ENCODE results near the gene B4GALNT2. TPM values are rescaled to one million over a fixed set of nuclear protein-coding genes. Genes with fewer than 3 reads are reported as not detected.

B4GALNT2 gene
- total and polyA plus RNA-seq, 2 of the 13 experiments (the other 11 are each of a cell fraction or from before 2014, with no cell fraction given): not detected

GRCh38 chr17:49183341-49183740, 50.8 kb downstream of the B4GALNT2 start:
- WGBS (ENCODE audit: low lambda C conversion rate): 0% methylated on average over 5 of the region's 5 CpGs
- ChIA-PET CTCF (ENCODE audit: low intra/inter-chr PET ratio, low total read pairs) (no interaction called here), POLR2A (interaction anchor here (1.1 kb wide), 1 partner anchor 9 kb away, joined by 3 read pairs; no protein-coding TSS in a partner anchor)
- in situ Hi-C loops (cut with HindIII; ENCODE audit: extremely low pct_ligation_motif_present, low pct_unique_long_range_greater_than_20kb) (loop anchor here (5.0 kb wide), 1 partner anchor 44 kb away; no protein-coding TSS in a partner anchor), intact Hi-C loops (cut with micrococcal nuclease; ENCODE audit: unreplicated experiment) (no loop called here)
- H3K4me3 ChIP-seq (replicated peaks in 1 of 3; ENCODE audit: insufficient read depth in 1 of 3, low read depth in 2 of 3, low read length in 3 of 3): peak overlapping the region in 1 of 3 experiments; percentile 50; a peak in 1 of 6 replicates
- H3K9ac ChIP-seq (ENCODE audit: insufficient read depth, low read depth, low read length): no peak overlapping the region
- no peak overlapping the region for H2AFZ ChIP-seq (ENCODE audit: low read length)
- FAIRE-seq: no peak
- H3K36me3 ChIP-seq (replicated peaks in 1 of 2; ENCODE audit: control insufficient read depth in 1 of 2, insufficient read depth in 2 of 2, low read length in 2 of 2): no peaks in the 10 kb centered on the region
- no peaks in the 10 kb centered on the region for H4K20me1 ChIP-seq (ENCODE audit: insufficient read depth, low read length)
- no peak for DNase-seq (ENCODE audit: low spot score)
- no peaks in the 10 kb centered on the region for H3K4me1 ChIP-seq (ENCODE audit: insufficient read depth, low read length)
- peak; percentile 72 for ATAC-seq
- H3K79me2 ChIP-seq (ENCODE audit: insufficient read depth, low read length): no peaks in the 10 kb centered on the region
- H3K9me3 ChIP-seq (ENCODE audit: low read length): peaks cover 15% of the 10 kb centered on the region
- no TSS peak for BruUV-seq (replicated peaks)
- no peak overlapping the region for H3K27ac ChIP-seq (ENCODE audit: extremely low read length, insufficient read depth, low read length)
- peak overlapping the region; percentile 48 for H3K4me2 ChIP-seq (ENCODE audit: low read depth, low read length)
- no peaks in the 10 kb centered on the region for H3K27me3 ChIP-seq (ENCODE audit: control insufficient read depth in 1 of 2, insufficient read depth in 2 of 2, low read length in 2 of 2)
- TF ChIP-seq ZNF292 (CRISPR knock-in tag; IDR thresholded peaks at IDR 0.05; ENCODE audit: borderline replicate concordance, low read depth): 0 out of 2 replicates have a peak, but pooled peaks have one; percentile 20
- TF ChIP-seq ZNF768 (CRISPR knock-in tag; IDR thresholded peaks at IDR 0.05): peak; percentile 15; the same call in 1 of the 2 replicates
- TF ChIP-seq ZNF883 (CRISPR knock-in tag; IDR thresholded peaks at IDR 0.05; ENCODE audit: not compliant biosample characterization): no peak
- TF ChIP-seq ZNF34 (CRISPR knock-in tag; IDR thresholded peaks at IDR 0.05; ENCODE audit: borderline replicate concordance): no peak
- no peak for TF ChIP-seq ZNF629 (CRISPR knock-in tag; conservative IDR thresholded peaks at IDR 0.05)
- TF ChIP-seq ZNF24 (IDR thresholded peaks at IDR 0.05): no peak
- no peak for TF ChIP-seq KDM6A (CRISPR knock-in tag; IDR thresholded peaks at IDR 0.05; ENCODE audit: low read depth)
- no peak for TF ChIP-seq U2AF2 (IDR thresholded peaks at IDR 0.05; ENCODE audit: low read depth, low read length)
- TF ChIP-seq IKZF4 (CRISPR knock-in tag; IDR thresholded peaks at IDR 0.05; ENCODE audit: borderline replicate concordance, low read depth, not compliant biosample characterization): no peak
- TF ChIP-seq GABPA (IDR thresholded peaks at IDR 0.05; ENCODE audit: low read depth, low read length): no peak
- TF ChIP-seq GABPA (CRISPR knock-in tag; IDR thresholded peaks at IDR 0.05; ENCODE audit: low read depth): peak; percentile 78
- TF ChIP-seq DRAP1 (CRISPR knock-in tag; IDR thresholded peaks at IDR 0.05): peak; percentile 91
- no peak for TF ChIP-seq HDAC6 (IDR thresholded peaks at IDR 0.05; ENCODE audit: low read depth, low read length)
- 0 out of 2 replicates have a peak, but pooled peaks have one; percentile 30 for TF ChIP-seq ZNF333 (CRISPR knock-in tag; IDR thresholded peaks at IDR 0.05; ENCODE audit: borderline replicate concordance)
- TF ChIP-seq JUN (CRISPR knock-in tag; IDR thresholded peaks at IDR 0.05): no peak
- TF ChIP-seq, protein P1, sequence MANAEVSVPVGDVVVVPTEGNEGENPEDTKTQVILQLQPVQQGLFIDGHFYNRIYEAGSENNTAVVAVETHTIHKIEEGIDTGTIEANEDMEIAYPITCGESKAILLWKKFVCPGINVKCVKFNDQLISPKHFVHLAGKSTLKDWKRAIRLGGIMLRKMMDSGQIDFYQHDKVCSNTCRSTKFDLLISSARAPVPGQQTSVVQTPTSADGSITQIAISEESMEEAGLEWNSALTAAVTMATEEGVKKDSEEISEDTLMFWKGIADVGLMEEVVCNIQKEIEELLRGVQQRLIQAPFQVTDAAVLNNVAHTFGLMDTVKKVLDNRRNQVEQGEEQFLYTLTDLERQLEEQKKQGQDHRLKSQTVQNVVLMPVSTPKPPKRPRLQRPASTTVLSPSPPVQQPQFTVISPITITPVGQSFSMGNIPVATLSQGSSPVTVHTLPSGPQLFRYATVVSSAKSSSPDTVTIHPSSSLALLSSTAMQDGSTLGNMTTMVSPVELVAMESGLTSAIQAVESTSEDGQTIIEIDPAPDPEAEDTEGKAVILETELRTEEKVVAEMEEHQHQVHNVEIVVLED (CRISPR knock-in tag; IDR thresholded peaks at IDR 0.05; ENCODE audit: borderline replicate concordance): no peak
- no peak for TF ChIP-seq SAFB2 (CRISPR knock-in tag; IDR thresholded peaks at IDR 0.05; ENCODE audit: borderline replicate concordance, low read depth)
- TF ChIP-seq ZBTB21 (CRISPR knock-in tag; IDR thresholded peaks at IDR 0.05): no peak
- no peak for TF ChIP-seq ERF (CRISPR knock-in tag; IDR thresholded peaks at IDR 0.05)
- TF ChIP-seq, protein P2, sequence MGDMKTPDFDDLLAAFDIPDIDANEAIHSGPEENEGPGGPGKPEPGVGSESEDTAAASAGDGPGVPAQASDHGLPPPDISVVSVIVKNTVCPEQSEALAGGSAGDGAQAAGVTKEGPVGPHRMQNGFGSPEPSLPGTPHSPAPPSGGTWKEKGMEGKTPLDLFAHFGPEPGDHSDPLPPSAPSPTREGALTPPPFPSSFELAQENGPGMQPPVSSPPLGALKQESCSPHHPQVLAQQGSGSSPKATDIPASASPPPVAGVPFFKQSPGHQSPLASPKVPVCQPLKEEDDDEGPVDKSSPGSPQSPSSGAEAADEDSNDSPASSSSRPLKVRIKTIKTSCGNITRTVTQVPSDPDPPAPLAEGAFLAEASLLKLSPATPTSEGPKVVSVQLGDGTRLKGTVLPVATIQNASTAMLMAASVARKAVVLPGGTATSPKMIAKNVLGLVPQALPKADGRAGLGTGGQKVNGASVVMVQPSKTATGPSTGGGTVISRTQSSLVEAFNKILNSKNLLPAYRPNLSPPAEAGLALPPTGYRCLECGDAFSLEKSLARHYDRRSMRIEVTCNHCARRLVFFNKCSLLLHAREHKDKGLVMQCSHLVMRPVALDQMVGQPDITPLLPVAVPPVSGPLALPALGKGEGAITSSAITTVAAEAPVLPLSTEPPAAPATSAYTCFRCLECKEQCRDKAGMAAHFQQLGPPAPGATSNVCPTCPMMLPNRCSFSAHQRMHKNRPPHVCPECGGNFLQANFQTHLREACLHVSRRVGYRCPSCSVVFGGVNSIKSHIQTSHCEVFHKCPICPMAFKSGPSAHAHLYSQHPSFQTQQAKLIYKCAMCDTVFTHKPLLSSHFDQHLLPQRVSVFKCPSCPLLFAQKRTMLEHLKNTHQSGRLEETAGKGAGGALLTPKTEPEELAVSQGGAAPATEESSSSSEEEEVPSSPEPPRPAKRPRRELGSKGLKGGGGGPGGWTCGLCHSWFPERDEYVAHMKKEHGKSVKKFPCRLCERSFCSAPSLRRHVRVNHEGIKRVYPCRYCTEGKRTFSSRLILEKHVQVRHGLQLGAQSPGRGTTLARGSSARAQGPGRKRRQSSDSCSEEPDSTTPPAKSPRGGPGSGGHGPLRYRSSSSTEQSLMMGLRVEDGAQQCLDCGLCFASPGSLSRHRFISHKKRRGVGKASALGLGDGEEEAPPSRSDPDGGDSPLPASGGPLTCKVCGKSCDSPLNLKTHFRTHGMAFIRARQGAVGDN (CRISPR knock-in tag; IDR thresholded peaks at IDR 0.05): peak; percentile 55
- no peak for TF ChIP-seq GFI1 (CRISPR knock-in tag; IDR thresholded peaks at IDR 0.05; ENCODE audit: borderline replicate concordance)
